ENCODE measurements around the gene RBX1.

RBX1 gene

DNA sequence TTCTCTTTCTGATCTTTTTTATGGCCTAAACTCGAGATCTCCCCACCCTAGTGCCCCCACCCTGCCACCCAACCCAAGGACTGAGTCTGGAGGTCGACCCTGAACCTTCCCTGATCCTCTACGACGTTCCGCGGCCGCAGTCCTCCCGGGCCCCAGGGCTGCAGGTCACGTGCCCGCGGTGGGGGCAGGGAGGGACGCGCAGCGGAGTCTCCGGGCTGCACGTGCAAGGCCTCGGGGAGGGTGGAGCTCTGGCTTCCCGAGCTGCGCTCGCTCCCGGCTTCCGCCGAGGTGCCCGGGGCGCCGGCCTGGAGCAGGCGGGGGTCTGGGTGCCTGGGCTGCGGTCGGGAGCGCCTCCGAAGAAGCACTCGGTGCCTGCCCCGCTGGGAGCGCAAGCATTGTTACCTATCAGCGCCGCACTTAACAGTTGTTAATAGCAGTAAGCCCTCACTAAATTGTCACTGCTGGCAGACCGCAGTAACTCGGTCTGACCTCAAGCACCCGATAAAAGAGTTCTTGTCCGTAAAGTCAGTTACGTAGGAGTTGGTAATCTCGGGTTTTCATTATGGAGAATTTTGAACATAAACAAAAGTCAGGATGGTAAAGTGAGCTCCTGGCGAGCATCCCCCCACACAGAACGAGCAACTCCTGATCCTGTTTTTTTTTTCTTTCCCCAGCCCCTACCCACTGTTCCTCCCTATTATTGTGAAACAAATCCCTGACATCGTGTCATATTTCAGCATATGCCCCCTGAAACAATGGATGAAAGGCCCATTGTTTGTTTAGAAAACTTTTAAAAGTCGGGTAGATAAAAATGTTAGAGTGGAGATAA lies 71.5 kb downstream of the RBX1 start (continued):
- TF ChIP-seq, protein P1, sequence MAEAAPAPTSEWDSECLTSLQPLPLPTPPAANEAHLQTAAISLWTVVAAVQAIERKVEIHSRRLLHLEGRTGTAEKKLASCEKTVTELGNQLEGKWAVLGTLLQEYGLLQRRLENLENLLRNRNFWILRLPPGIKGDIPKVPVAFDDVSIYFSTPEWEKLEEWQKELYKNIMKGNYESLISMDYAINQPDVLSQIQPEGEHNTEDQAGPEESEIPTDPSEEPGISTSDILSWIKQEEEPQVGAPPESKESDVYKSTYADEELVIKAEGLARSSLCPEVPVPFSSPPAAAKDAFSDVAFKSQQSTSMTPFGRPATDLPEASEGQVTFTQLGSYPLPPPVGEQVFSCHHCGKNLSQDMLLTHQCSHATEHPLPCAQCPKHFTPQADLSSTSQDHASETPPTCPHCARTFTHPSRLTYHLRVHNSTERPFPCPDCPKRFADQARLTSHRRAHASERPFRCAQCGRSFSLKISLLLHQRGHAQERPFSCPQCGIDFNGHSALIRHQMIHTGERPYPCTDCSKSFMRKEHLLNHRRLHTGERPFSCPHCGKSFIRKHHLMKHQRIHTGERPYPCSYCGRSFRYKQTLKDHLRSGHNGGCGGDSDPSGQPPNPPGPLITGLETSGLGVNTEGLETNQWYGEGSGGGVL (tag by site-specific recombination; IDR thresholded peaks at IDR 0.05) = peak; percentile 95
- TF ChIP-seq KLF8 (tag by site-specific recombination; IDR thresholded peaks at IDR 0.05) (peak; percentile 87), ZNF248 (tag by site-specific recombination; IDR thresholded peaks at IDR 0.05) (no peak), ZNF239 (tag by site-specific recombination; IDR thresholded peaks at IDR 0.05) (no peak), FEZF1 (tag by site-specific recombination; IDR thresholded peaks at IDR 0.05) (peak; percentile 21; the same call in 1 of the 2 replicates), ZNF366 (tag by site-specific recombination; conservative IDR thresholded peaks at IDR 0.05) (peak; percentile 33; the same call in 1 of the 2 replicates), GLI4 (tag by site-specific recombination; IDR thresholded peaks at IDR 0.05) (0 out of 2 replicates have a peak, but pooled peaks have one; percentile 33), ZNF394 (tag by site-specific recombination; IDR thresholded peaks at IDR 0.05; ENCODE audit: borderline replicate concordance) (peak; percentile 65), ZNF747 (tag by site-specific recombination; IDR thresholded peaks at IDR 0.05) (no peak), OSR2 (tag by site-specific recombination; IDR thresholded peaks at IDR 0.05) (peak; percentile 93), ZNF76 (tag by site-specific recombination; IDR thresholded peaks at IDR 0.05; ENCODE audit: borderline replicate concordance, low read depth) (peak; percentile 72; the same call in 1 of the 2 replicates), ZNF433 (tag by site-specific recombination; IDR thresholded peaks at IDR 0.05; ENCODE audit: low read depth) (no peak), GFI1B (tag by site-specific recombination; IDR thresholded peaks at IDR 0.05) (no peak), ZNF350 (tag by site-specific recombination; IDR thresholded peaks at IDR 0.05) (no peak), ZNF785 (tag by site-specific recombination; IDR thresholded peaks at IDR 0.05) (no peak), ZNF341 (tag by site-specific recombination; IDR thresholded peaks at IDR 0.05; ENCODE audit: low read depth) (peak; percentile 50; the same call in 1 of the 2 replicates), ZNF48 (tag by site-specific recombination; IDR thresholded peaks at IDR 0.05) (no peak), ZNF621 (tag by site-specific recombination; IDR thresholded peaks at IDR 0.05) (no peak), ZNF169 (tag by site-specific recombination; IDR thresholded peaks at IDR 0.05) (no peak), GLIS2 (tag by site-specific recombination; IDR thresholded peaks at IDR 0.05) (peak; percentile 83), SCRT1 (tag by site-specific recombination; IDR thresholded peaks at IDR 0.05; ENCODE audit: borderline replicate concordance) (no peak), ZNF776 (tag by site-specific recombination; IDR thresholded peaks at IDR 0.05; ENCODE audit: borderline replicate concordance) (no peak), ZNF146 (tag by site-specific recombination; IDR thresholded peaks at IDR 0.05) (no peak), ZNF692 (tag by site-specific recombination; IDR thresholded peaks at IDR 0.05) (peak; percentile 86; the same call in 1 of the 2 replicates), GLI2 (tag by site-specific recombination; IDR thresholded peaks at IDR 0.05; ENCODE audit: borderline replicate concordance, low read depth) (no peak), ZNF658 (tag by site-specific recombination; IDR thresholded peaks at IDR 0.05) (no peak), ZFP3 (tag by site-specific recombination; IDR thresholded peaks at IDR 0.05; ENCODE audit: low read depth) (no peak), ZFP37 (tag by site-specific recombination; IDR thresholded peaks at IDR 0.05) (peak; percentile 86; the same call in 1 of the 2 replicates), ZFP69B (tag by site-specific recombination; IDR thresholded peaks at IDR 0.05) (peak; percentile 80), ZNF561 (tag by site-specific recombination; IDR thresholded peaks at IDR 0.05; ENCODE audit: borderline replicate concordance) (peak; percentile 61; the same call in 1 of the 2 replicates), ZNF121 (tag by site-specific recombination; IDR thresholded peaks at IDR 0.05) (peak; percentile 87), ZNF626 (tag by site-specific recombination; IDR thresholded peaks at IDR 0.05) (no peak)
- TF ChIP-seq, protein P2, sequence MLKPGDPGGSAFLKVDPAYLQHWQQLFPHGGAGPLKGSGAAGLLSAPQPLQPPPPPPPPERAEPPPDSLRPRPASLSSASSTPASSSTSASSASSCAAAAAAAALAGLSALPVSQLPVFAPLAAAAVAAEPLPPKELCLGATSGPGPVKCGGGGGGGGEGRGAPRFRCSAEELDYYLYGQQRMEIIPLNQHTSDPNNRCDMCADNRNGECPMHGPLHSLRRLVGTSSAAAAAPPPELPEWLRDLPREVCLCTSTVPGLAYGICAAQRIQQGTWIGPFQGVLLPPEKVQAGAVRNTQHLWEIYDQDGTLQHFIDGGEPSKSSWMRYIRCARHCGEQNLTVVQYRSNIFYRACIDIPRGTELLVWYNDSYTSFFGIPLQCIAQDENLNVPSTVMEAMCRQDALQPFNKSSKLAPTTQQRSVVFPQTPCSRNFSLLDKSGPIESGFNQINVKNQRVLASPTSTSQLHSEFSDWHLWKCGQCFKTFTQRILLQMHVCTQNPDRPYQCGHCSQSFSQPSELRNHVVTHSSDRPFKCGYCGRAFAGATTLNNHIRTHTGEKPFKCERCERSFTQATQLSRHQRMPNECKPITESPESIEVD (tag by site-specific recombination; IDR thresholded peaks at IDR 0.05) = peak; percentile 25
- TF ChIP-seq, protein P3, sequence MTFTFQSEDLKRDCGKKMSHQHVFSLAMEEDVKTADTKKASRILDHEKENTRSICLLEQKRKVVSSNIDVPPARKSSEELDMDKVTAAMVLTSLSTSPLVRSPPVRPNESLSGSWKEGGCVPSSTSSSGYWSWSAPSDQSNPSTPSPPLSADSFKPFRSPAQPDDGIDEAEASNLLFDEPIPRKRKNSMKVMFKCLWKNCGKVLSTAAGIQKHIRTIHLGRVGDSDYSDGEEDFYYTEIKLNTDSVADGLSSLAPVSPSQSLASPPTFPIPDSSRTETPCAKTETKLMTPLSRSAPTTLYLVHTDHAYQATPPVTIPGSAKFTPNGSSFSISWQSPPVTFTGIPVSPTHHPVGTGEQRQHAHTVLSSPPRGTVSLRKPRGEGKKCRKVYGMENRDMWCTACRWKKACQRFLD (tag by site-specific recombination; IDR thresholded peaks at IDR 0.05) = 0 out of 2 replicates have a peak, but pooled peaks have one; percentile 38

Measured in HEK293 (cell line).